ENCODE results near the gene ZNF507.

Gene ZNF507

DNA sequence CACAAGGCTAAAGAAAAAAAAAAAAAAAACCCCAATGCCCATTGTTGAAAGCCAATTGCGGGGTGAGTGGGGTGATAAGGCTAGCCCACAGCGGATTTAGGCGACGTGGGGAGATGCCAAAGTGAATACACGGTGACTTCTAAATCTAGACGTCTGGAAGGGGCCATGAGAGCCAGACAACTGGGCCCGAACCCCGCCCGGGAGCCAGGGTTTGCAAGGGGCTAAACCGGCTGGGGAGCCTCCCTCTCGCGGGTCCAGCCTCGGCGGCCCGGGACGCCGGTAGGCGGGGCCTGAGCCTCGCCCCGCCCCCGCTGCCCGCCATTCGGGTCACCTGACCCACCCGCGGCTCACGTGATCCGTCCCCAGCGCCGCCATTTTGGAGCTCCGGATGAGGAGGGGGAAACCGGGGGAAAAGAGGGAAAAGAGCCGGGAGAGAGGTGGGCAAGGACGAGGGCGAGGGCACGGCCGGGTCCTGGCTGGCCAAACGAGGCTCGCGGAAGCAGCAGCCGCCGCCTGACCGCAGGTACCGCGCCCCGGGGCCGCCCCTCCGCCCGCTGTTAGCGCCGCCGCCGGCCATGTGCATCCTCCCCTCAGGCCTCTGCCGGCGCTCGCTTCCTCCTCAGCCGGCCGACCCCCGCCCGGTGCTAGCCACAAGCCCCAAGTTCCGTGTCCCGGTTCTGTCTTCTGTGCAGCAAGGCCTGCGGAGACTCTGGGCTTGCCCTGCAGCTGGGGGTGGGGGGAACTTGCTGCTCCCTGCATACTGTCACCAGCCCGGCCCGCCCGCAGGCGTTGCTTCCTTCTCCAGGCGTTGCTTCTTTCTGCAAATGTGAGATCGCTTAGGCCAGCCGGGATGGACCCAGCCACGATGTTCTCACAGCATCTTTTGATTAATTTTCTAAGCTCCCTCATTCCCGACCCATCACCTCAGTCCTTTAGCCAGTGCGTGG lies at the start of gene ZNF507:
ZNF507 (plus strand) TSS at position 350 of the 947 bp plus-strand sequence. CDS start 7,221 bp downstream, outside the sequence.
- peak; percentile 69 for DNase-seq

DNA sequence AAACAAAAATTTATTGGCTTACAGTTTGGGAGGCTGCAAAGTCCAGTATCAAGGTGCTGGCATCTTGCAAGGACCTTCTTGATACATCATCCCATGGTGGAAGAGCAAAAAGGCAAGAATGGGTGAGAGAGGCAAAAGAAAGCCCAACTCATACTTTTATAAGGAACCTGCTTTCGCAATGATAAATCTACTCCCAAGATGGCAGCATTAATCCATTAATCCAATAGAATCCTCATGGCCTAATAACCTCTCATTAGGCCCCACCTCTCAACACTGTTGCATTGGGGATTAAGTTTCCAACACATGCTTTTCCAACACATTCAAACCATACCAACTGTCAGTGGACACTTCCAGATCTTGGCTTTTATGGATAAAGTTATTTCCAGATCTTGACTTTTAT lies 48.7 kb upstream of the ZNF507 start:
- DNase-seq, result no peak

- DNase-seq, result no peak
Measured at GRCh38 chr19:32302778-32303177, 42.6 kb upstream of the ZNF507 start.

- DNase-seq, result no peak
Measured at GRCh38 chr19:32303193-32303592, 42.2 kb upstream of the ZNF507 start.

GRCh38 chr19:32307591-32307990 lies 37.8 kb upstream of the ZNF507 start:
- DNase-seq, result no peak

GRCh38 chr19:32308431-32309077 lies 36.9 kb upstream of the ZNF507 start:
- no peak for DNase-seq

DNA sequence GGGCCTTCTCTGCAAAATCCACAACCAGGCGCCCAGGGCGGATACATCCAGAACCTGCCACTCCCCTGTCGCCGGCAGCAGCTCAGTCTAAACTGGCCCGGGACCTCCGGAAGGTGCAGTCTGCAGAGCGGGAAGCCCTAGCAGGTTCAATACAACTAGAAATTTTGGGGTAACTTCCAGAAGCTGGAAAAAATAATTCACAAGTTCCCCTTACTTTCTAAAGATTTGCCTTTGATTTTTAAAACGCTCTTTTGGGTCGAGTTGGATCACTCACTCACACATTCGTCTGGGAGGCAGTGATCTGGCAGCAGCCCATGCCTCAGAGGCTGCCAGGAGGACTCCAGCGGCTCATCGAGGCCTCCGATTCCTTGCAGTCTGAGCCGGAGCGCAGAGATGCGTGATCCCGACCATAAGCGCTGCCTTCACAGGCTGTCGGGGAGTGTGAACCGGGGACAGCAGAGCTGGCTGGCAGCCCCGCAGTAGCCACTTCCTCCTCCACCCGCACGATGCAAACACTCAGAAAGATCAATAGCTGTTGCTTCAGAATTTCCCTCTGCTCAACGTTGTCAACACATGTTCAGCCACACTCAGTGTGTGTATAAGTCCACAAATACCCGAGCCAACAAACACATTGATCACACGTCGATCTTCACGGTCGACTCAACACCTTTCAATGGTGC lies 35.6 kb upstream of the ZNF507 start:
- no peak for DNase-seq

GRCh38 chr19:32311371-32311770 lies 34.0 kb upstream of the ZNF507 start:
- DNase-seq, result no peak

- DNase-seq, result no peak
Measured at GRCh38 chr19:32313569-32314265, 31.7 kb upstream of the ZNF507 start.

- DNase-seq, result no peak
Measured at GRCh38 chr19:32316034-32316433, 29.4 kb upstream of the ZNF507 start.

GRCh38 chr19:32317086-32317485 lies 28.3 kb upstream of the ZNF507 start:
- DNase-seq, result no peak

DNA sequence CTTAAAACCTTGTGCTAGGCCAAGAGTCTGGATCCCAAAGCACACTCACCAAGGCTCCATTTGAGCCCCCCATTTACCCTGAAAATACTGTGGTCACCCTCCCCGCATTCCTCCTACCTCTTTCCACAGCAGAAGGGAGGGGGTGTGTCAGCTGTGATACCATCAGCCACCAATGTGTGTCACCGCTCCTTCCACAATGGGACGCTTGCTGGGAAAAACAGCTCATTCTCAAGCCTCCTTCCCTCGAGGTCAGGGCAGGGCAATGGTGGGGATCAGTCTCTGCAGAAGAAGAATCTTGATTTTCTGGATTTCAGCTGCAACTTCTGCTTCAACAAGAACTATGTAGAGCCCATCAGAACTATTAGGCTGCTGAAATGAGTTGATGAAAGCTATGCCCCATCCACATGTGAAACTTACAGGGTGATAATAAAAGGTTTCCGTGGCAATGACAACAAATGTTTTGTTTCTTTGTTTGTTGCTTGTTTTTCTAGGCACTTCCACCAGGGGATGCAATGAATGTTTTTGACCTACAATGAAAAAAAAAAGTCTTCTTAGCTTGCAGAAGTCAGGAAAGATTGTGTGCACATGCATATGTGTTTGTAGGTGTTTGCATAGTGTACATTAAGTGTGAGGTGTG lies 26.4 kb upstream of the ZNF507 start:
- no peak for DNase-seq

DNA sequence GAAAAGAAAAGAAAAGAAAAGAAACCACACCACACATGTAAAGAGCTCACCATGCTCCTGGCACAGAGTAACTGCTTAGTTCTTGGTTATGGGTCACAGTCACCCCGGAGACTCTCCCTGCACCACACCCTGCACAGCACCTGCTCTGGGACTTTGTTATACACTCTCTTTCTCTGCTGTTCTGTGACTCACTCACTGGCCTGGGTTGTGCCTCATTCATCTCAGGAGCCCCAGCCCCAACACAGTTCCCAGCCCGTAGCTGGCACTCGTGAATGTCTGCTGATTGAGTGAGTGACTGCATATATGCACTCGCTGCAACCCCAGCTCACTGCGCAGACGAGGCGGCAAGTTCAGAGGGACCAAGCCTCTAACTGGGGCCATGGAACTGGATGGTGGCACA lies 22.9 kb upstream of the ZNF507 start:
- DNase-seq, result no peak

DNA sequence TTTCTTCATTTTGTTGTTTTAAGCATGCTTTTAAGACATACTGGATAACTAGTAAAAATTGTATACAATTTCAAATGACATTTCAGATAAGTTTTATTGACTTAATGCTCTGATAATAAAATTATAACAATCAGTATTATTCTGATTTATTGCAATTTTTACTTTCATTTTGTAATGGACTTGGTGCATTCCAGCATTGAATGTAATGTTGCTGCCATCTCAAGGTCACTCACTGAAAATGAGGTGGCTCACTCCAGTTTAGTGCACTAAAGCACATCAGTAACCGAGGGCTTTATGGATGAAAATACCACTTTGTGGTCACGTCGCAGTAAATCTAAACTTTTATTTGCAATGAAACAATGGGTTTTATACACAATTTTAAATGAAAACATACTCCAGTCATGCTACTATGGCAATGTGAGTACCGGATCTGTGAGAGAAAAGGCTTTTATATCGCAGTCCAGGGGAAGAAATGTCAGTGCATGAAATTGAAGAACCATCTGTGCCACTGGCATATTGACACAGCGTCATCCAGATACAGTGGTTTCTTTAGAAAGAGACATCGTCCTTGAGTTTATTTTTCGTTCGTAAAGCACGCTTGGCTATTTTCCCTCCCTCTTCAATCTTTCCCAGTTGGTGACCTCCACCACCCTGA lies 20.7 kb upstream of the ZNF507 start:
- no peak for DNase-seq

DNA sequence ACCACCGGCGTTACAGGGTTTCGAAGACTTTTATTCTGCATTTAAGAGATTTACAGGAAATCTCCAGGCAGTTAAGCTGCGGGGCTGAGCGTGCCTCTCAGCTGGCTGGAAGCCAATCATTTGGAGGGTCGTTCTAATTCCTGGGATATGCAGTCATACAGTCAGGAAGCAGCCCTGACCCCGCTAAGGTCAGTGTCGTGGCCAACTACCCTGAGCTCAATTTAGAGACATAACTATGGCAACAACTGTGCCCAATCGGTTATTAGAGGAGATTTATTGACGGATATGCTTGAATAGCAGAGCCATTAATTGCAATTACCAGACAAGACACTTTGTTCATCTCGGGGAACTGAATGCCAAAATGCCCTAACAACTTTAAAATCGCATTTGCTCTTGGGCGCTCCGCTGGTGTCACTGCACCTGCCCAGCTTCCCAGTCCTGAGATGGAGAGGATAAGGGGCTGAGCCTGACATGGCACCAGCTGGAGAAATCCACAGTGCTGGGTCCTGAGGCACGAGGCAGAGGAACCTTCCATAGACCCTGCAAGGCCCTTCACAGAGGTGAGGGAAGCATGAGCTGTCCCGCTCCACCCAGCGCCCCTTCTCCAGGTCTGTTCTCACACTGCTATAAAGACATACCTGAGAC lies 15.1 kb upstream of the ZNF507 start:
- DNase-seq, result no peak

DNA sequence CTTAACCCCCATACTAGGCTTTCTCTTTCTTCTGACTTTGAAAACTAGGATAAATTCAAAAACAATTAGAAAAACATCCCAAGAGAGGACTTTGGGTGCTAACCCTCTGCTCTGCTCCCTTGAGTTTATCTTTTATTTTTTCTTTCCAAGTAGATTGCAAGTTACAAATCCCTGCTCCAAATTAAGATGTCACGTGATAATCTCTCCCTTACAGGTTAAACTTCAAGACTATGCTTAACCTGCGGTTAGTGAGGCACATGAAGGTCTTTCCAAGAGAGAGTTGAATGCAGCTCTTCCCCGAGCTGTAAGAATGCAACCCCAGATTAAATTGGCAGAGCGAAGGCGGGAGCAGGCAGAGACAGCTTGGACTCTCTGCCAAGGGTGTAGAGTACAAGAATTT lies 12.2 kb upstream of the ZNF507 start:
- DNase-seq, result no peak

DNA sequence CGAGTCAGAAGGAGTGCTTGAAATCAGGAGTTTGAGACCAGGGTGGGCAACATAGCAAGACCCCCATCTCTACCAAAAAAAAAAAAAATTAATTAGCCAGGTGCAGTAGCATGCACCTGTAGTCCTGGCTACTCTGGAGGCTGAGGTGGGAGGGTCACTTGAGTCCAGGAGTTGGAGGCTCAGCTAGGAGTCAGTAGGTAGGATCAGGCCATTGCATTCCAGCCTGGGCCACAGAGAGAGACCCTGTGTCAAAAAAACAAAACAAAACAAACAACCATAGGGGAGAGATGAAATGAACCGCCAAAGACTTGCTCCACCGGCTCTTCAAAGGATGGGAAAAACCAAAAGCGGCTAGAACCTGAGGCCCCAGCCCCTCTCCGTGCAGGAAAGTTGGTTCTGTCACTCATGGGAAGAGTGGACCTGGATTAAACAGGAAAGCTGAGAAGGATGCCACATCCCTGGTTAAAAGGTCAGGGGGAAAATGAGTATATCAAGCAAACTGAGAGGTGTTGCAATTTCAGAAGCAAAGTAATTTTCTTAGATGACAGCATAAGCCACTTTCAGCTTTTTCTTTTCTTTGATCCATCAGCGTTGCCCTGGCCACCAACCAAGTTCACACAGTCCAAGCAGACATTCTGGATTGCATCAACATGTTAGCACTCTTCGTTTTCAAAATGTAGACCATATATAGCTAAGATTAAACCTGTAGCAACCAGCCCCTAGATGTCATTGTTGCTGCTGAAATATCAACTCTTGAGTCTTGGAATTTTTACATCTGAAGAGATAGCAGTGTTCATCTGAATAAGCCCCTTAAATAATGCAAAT lies 8.9 kb upstream of the ZNF507 start:
- no peak for DNase-seq

- no peak for DNase-seq
Measured at GRCh38 chr19:32337084-32337808, 8.2 kb upstream of the ZNF507 start.

- DNase-seq, result no peak
Measured at GRCh38 chr19:32339423-32339822, 6.0 kb upstream of the ZNF507 start.

All from kidney glomerular epithelial cell (primary cell).